ENCODE measurements around the gene NGB. TPM values are rescaled to one million over a fixed set of nuclear protein-coding genes. Genes with fewer than 3 reads are reported as not detected.

Gene NGB
- total and polyA plus RNA-seq, 2 of the 8 experiments (the other 6 are each of a cell fraction or from before 2014, with no cell fraction given): 0.30 to 0.60 TPM

- Histone ChIP-seq H3K4me3 (ENCODE audit: extremely low read depth in 1 of 4, insufficient read depth in 2 of 4, low read depth in 3 of 4, low read length in 4 of 4) (no peak overlapping the region), H3K23ac (ENCODE audit: insufficient read length) (no peak overlapping the region), H3K79me2 (ENCODE audit: control insufficient read depth in 1 of 2, insufficient read depth in 2 of 2, low read length in 2 of 2) (no peaks in the 10 kb centered on the region), H2BK15ac (ENCODE audit: low read length) (no peak overlapping the region), H4K20me1 (replicated peaks in 1 of 2; ENCODE audit: control insufficient read depth in 1 of 2, insufficient read depth in 2 of 2, low read length in 2 of 2) (no peaks in the 10 kb centered on the region), H3K4me2 (ENCODE audit: insufficient read depth in 1 of 2, low read depth in 2 of 2, low read length in 2 of 2) (no peak overlapping the region), H3K4me1 (replicated peaks in 1 of 4; ENCODE audit: control insufficient read depth in 3 of 4, insufficient read depth in 4 of 4, low read length in 3 of 4) (no peaks in the 10 kb centered on the region), H4K91ac (replicated peaks; ENCODE audit: insufficient read length, low read length) (no peak overlapping the region), H3K36me3 (ENCODE audit: control insufficient read depth in 2 of 4, insufficient read depth in 4 of 4, low read length in 3 of 4) (peaks cover 10 to 30% (median 21%) of the 10 kb centered on the region in 4 experiments; a peak in 7 of 8 replicates), H3K79me1 (ENCODE audit: low read depth, low read length) (no peaks in the 10 kb centered on the region), H2AFZ (ENCODE audit: low read length) (no peak overlapping the region), H3K27me3 (replicated peaks in 1 of 4; ENCODE audit: control insufficient read depth in 3 of 4, extremely low read depth in 1 of 4, insufficient read depth in 3 of 4, low read length in 3 of 4) (no peaks in the 10 kb centered on the region), H3K4ac (replicated peaks; ENCODE audit: insufficient read length, low read depth, low read length) (no peak overlapping the region), H3K18ac (ENCODE audit: extremely low read depth, low read length) (no peak overlapping the region), H3K9me3 (ENCODE audit: insufficient read depth in 2 of 2, low read depth in 1 of 2, low read length in 1 of 2) (no peaks in the 10 kb centered on the region), H2AK5ac (ENCODE audit: low read depth, low read length) (no peak overlapping the region), H2BK5ac (ENCODE audit: low read depth, low read length) (no peak overlapping the region), H2BK12ac (ENCODE audit: low read depth, low read length) (no peak overlapping the region), H2BK20ac (ENCODE audit: low read length) (no peak overlapping the region), H2BK120ac (replicated peaks; ENCODE audit: low read depth, low read length) (no peak overlapping the region), H4K5ac (ENCODE audit: insufficient read length, low read depth, low read length) (no peak overlapping the region), H4K8ac (ENCODE audit: extremely low read depth, insufficient read depth, low read length) (no peak overlapping the region), H3K9ac (replicated peaks in 1 of 4; ENCODE audit: extremely low read depth in 1 of 4, low read depth in 3 of 4, low read length in 3 of 4) (no peak overlapping the region), H3K27ac (ENCODE audit: low read depth, low read length) (no peak overlapping the region), H3K56ac (replicated peaks; ENCODE audit: insufficient read length, low read depth, low read length) (no peak overlapping the region), H3K23me2 (ENCODE audit: low read depth, low read length) (no peaks in the 10 kb centered on the region), H3K14ac (ENCODE audit: insufficient read length) (no peak overlapping the region)
- no peak for FAIRE-seq
- DNase-seq (ENCODE audit: low read depth in 1 of 2, low spot score in 2 of 2): no peak
- 93% methylated on average over 6 of the region's 6 CpGs; no CpG with 5 or more reads in 1 of the 2 experiments for WGBS, 2 experiments (ENCODE audit: extremely low coverage in 1 of 2, insufficient coverage in 1 of 2, insufficient read length in 1 of 2, insufficient replicate concordance in 2 of 2, low coverage in 1 of 2, low lambda C conversion rate in 2 of 2, missing lambda C conversion rate in 1 of 2)
- CTCF ChIA-PET (ENCODE audit: partially characterized antibody): interaction anchor here (0.8 to 3.5 kb wide), 6 partner anchors 8 to 181 kb away, joined by 3 to 15 read pairs (median 6); no protein-coding TSS in a partner anchor
- POLR2A ChIA-PET (ENCODE audit: partially characterized antibody): interaction anchor here (1.4 kb wide), 1 partner anchor 17 kb away, joined by 3 read pairs; no protein-coding TSS in a partner anchor
- TF ChIP-seq TAF7 (optimal IDR thresholded peaks at IDR 0.05; ENCODE audit: borderline replicate concordance, low read depth, low read length): no peak
- TF ChIP-seq TCF12 (IDR thresholded peaks at IDR 0.05; ENCODE audit: low read depth, low read length): no peak
- TF ChIP-seq HDAC2 (IDR thresholded peaks at IDR 0.05; ENCODE audit: borderline replicate concordance in 1 of 2, low read depth in 2 of 2, low read length in 2 of 2): no peak
- no peak for TF ChIP-seq SRF (IDR thresholded peaks at IDR 0.05; ENCODE audit: low read depth, low read length)
- TF ChIP-seq, protein P1, sequence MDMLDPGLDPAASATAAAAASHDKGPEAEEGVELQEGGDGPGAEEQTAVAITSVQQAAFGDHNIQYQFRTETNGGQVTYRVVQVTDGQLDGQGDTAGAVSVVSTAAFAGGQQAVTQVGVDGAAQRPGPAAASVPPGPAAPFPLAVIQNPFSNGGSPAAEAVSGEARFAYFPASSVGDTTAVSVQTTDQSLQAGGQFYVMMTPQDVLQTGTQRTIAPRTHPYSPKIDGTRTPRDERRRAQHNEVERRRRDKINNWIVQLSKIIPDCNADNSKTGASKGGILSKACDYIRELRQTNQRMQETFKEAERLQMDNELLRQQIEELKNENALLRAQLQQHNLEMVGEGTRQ (IDR thresholded peaks at IDR 0.05; ENCODE audit: low read length): no peak
- no peak for TF ChIP-seq EP300 (IDR thresholded peaks at IDR 0.05; ENCODE audit: borderline replicate concordance in 1 of 2, low read depth in 2 of 2, low read length in 2 of 2)
- no peak for TF ChIP-seq KDM1A (IDR thresholded peaks at IDR 0.05; ENCODE audit: borderline replicate concordance, low read length)
- no peak for TF ChIP-seq CEBPB (IDR thresholded peaks at IDR 0.05; ENCODE audit: low read depth, low read length)
Measured at GRCh38 chr14:77281852-77282410, 10.9 kb upstream of the NGB start.

Data from H1 (cell line).